Psoas muscle (tissue), 8 donors: Measurements from ENCODE around the gene SOAT2. TPM values are rescaled to one million over a fixed set of nuclear protein-coding genes. Genes with fewer than 3 reads are reported as not detected.

Source experiments
- ATAC-seq, 4 donors: fragments of 200-7000 bp; cut with Tn5 transposase; one replicate each; pipeline ENCODE4 v1.9.1; 2020; ENCODE audit warnings: moderate library complexity in 3 of 4, mild to moderate bottlenecking in 2 of 4
- DNase-seq, 2 donors: peaks; one replicate each; pipeline ENCODE4 v3.0.0-alpha.2; 2020
- H3K27ac ChIP-seq: fragments of 200-600 bp; one replicate; pipeline ENCODE4 v1.8.0; 2022
- H3K27me3 ChIP-seq, 3 donors: fragments of 200-600 bp in 1 of 3; one replicate each; pipeline versions ENCODE4 v1.6.1 to v1.8.0; 2013 to 2022; ENCODE audit warnings: low read length in 2 of 3, mild to moderate bottlenecking in 2 of 3, moderate library complexity in 1 of 3; ENCODE audit not compliant: insufficient read depth in 3 of 3
- H3K36me3 ChIP-seq, 2 donors: fragments of 200-600 bp in 1 of 2; one replicate each; pipeline versions ENCODE4 v1.6.1 to v1.8.0; 2013 to 2022; ENCODE audit warnings: low read depth in 1 of 2, mild to moderate bottlenecking in 1 of 2, moderate library complexity in 1 of 2; ENCODE audit not compliant: insufficient read depth in 1 of 2
- H3K4me1 ChIP-seq: fragments of 200-600 bp; one replicate; pipeline ENCODE4 v1.8.0; 2022
- H3K4me3 ChIP-seq: fragments of 200-600 bp; one replicate; pipeline ENCODE4 v1.8.0; 2022; ENCODE audit warnings: mild to moderate bottlenecking
- H3K9me3 ChIP-seq: fragments of 200-600 bp; one replicate; pipeline ENCODE4 v1.8.0; 2022
- CTCF ChIP-seq: fragments of 200-600 bp; IDR thresholded peaks from one replicate; pipeline ENCODE4 v1.8.0; 2022; ENCODE audit warnings: antibody characterized with exemption
- WGBS, 3 donors: extraction: QIAGEN DNeasy Blood & Tissue Kit; methylation state at CpG; one replicate each; pipeline versions ENCODE4 v1.1.6 to v1.1.7; 2013; 5-methylcytosine and 5-hydroxymethylcytosine counted together
- intact Hi-C, 2 donors: fragments of 100-400 bp; cut with DNase I; formaldehyde crosslinking; loops; one replicate each; pipeline versions ENCODE4 v1.11.0 to v1.14.2; 2022
- polyA plus RNA-seq, 3 donors: library from polyadenylated mRNA; stranded (reverse); fragments of 200-250 nt; gene quantifications; one replicate each; pipeline ENCODE4 v1.2.3, GENCODE V29; 2013
- total RNA-seq, 4 donors: library from RNA; stranded (reverse); fragmentation: NEBNext Ultra II Directional in 2 of 4; extraction: Animal tissue kit (Norgen Biotek cat#: 25700) in 2 of 4; gene quantifications; one replicate each; pipeline versions ENCODE4 v1.2.1 to v1.2.4, GENCODE V29; 2021 to 2023
- donor health status: healthy with polysubstance abuse.
- donor health status: DM: no; HTN: no; CAD: no; lungs with moderate emphysema.
- donor health status: Bipolar disorder and iron deficiency.
- donor health status: healthy.
- donor health status: DM: yes; HTN: yes; CAD: no.
- donor health status: DM: no; HTN: no; CAD: no.
- donor health status: DM: no; HTN: no; CAD: no.
- donor health status: DM: yes; HTN: yes; CAD: no.

Gene SOAT2
- total and polyA plus RNA-seq, 7 donors = 0.05 to 0.07 (median 0.07) TPM; not detected in 4

DNA sequence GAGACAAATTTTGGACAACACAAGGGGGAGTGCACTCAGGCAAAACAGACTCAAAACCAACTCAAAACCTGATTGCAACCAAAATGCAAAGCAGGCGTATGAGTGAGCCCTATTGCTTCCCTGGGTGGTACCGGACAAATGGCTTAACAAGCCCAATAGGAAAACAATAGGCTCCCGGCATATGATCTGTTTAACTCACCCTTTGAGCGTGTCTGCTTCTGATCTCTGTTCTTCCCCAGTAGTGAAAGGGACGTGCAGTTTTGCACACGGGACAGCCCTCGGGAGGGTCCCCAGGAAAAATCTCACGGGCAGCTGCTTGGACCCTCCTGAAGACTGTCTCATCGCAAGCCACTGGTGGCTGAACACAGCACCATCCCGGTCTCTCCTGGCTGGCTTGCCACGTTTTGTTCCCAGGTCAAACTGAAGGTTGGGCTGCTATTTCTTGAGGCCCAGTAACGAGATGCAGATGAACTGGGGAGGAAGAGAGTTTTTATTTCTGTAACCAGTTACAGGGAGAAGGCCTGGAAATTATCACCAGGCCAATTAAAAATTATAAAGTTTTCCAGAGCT is 9.9 kb downstream of the SOAT2 start:
- 76 to 79% (median 78%) methylated on average over 12 of the region's 12 CpGs for WGBS, 3 donors
- Histone ChIP-seq H3K9me3 (no peaks in the 10 kb centered on the region), H3K4me1 (peaks cover 10% of the 10 kb centered on the region), H3K4me3 (no peak overlapping the region), H3K27ac (no peak overlapping the region), H3K27me3 (no peaks in the 10 kb centered on the region), H3K36me3 (no peaks in the 10 kb centered on the region)
- DNase-seq (no peak), ATAC-seq (no peak)
- intact Hi-C loops = no loop called here
- TF ChIP-seq CTCF = no peak

DNA sequence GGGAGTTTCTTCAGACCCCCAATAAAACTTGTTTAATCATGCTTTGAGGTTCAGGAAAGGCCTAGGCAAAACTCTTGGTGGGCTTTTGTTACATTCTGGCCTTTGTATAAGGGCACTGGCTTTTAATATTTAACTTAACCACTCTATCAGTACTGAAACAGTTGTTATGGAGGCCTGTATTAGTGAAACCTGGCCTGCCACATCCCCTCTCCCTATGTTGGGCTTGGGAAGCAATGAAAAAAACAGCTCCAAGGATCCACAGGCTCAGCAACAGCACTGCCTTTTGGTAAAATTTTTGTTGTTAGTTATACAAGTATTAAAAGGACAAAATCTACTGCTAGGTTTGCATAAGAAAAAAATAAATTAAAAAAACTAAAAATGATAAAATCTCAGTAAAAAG is 10.7 kb downstream of the SOAT2 start:
- Histone ChIP-seq H3K4me1 (peaks cover 10% of the 10 kb centered on the region), H3K9me3 (no peaks in the 10 kb centered on the region), H3K36me3 (no peaks in the 10 kb centered on the region), H3K4me3 (no peak overlapping the region), H3K27ac (no peak overlapping the region), H3K27me3 (no peaks in the 10 kb centered on the region)
- ATAC-seq = no peak
- DNase-seq = no peak
- intact Hi-C loops = no loop called here
- no peak for TF ChIP-seq CTCF

- no peak for TF ChIP-seq CTCF
- Histone ChIP-seq H3K36me3 (no peaks in the 10 kb centered on the region), H3K4me1 (peaks cover 10% of the 10 kb centered on the region), H3K27me3 (no peaks in the 10 kb centered on the region), H3K27ac (peak overlapping the region; percentile 27), H3K4me3 (no peak overlapping the region), H3K9me3 (no peaks in the 10 kb centered on the region)
- ATAC-seq (peak; percentile 10 to 24 (median 17)), DNase-seq (no peak)
- 84 to 86% (median 86%) methylated on average over 33 of the region's 33 CpGs for WGBS, 3 donors
- intact Hi-C loops = no loop called here
These were observed 12.0 kb downstream of the SOAT2 start for GRCh38 chr12:53115112-53115890.

- Histone ChIP-seq H3K27ac (peak overlapping the region; percentile 27), H3K27me3 (no peaks in the 10 kb centered on the region), H3K36me3 (no peaks in the 10 kb centered on the region), H3K4me3 (no peak overlapping the region), H3K4me1 (peaks cover 10% of the 10 kb centered on the region), H3K9me3 (no peaks in the 10 kb centered on the region)
- WGBS, 3 donors = 54 to 60% (median 56%) methylated on average over 8 of the region's 8 CpGs
- intact Hi-C loops = no loop called here
- DNase-seq (no peak), ATAC-seq (peak; percentile 84 to 92 (median 88))
- no peak for TF ChIP-seq CTCF
These were observed 12.8 kb downstream of the SOAT2 start for GRCh38 chr12:53115891-53116648.
